Tibial nerve (tissue), 4 donors: ENCODE measurements around the gene SLC44A5.

ENCODE experiments used
- EP300 ChIP-seq, 2 donors: sonication (generic); formaldehyde crosslinking; IDR thresholded peaks; one replicate each; pipeline ENCODE4 v1.6.1; 2017; ENCODE audit warnings: antibody characterized with exemption in 2 of 2, mild to moderate bottlenecking in 1 of 2
- TF ChIP-seq, protein P1 (sequence below), 5 experiments: fragments of 200-600 bp in 3 of 5; fragments of 450-650 bp in 2 of 5; sonication (generic) in 3 of 5; IDR thresholded peaks; one replicate each; pipeline ENCODE4 v1.5.1; 2016 to 2019; ENCODE audit warnings: antibody characterized with exemption in 5 of 5, mild to moderate bottlenecking in 3 of 5, moderate library complexity in 2 of 5

DNA sequence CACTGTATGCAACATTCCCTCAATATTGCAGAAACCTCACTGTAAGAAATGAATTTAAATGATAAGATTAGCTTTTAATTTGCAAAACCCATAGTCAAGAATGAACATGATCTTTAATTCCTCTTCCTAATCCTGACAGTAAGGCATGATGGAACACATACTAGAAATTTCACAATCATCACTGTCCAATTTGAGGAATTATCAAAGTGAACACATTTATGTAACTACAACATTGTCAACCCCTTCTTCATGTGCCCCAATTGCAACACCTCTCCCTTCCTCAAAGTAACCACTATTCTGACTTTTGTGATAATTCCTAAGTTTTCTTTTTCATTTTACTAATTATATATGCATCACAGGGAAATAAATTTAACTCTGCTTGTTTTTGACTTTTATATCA lies 373.6 kb downstream of the SLC44A5 start:
- no peak for TF ChIP-seq EP300 (IDR thresholded peaks at IDR 0.05)
- TF ChIP-seq, protein P1, sequence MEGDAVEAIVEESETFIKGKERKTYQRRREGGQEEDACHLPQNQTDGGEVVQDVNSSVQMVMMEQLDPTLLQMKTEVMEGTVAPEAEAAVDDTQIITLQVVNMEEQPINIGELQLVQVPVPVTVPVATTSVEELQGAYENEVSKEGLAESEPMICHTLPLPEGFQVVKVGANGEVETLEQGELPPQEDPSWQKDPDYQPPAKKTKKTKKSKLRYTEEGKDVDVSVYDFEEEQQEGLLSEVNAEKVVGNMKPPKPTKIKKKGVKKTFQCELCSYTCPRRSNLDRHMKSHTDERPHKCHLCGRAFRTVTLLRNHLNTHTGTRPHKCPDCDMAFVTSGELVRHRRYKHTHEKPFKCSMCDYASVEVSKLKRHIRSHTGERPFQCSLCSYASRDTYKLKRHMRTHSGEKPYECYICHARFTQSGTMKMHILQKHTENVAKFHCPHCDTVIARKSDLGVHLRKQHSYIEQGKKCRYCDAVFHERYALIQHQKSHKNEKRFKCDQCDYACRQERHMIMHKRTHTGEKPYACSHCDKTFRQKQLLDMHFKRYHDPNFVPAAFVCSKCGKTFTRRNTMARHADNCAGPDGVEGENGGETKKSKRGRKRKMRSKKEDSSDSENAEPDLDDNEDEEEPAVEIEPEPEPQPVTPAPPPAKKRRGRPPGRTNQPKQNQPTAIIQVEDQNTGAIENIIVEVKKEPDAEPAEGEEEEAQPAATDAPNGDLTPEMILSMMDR (IDR thresholded peaks at IDR 0.05): no peak
